ENCODE measurements around the gene DAP3.
A peak's percentile ranks its signal among the peaks of the same experiment; 100 is the strongest.

GRCh38 chr1:155648207-155649147 lies 40.4 kb upstream of the DAP3 start:
- no peak for TF ChIP-seq EZH2 (IDR thresholded peaks at IDR 0.05; ENCODE audit: borderline replicate concordance, low read length)
- TF ChIP-seq CTCF (conservative IDR thresholded peaks at IDR 0.05 in 1 of 2, IDR thresholded peaks at IDR 0.05 in 1 of 2; ENCODE audit: extremely low read depth in 1 of 2, insufficient read depth in 1 of 2, low read depth in 1 of 2, low read length in 2 of 2) = peak; percentile 73 to 80

Measured in mammary epithelial cell (primary cell).